ENCODE results near the gene TMC4.
"Not testable (repeated sequence)": the region's sequence is repeated elsewhere in the genome, so short reads cannot be mapped to it uniquely, and the experiment has no call there.

Gene TMC4

GRCh38 chr19:54179921-54180461, 7.0 kb upstream of the TMC4 start:
- peak; percentile 71 for DNase-seq (ENCODE audit: low read depth)

- DNase-seq (ENCODE audit: low read depth) = no peak
These were observed 6.4 kb upstream of the TMC4 start for GRCh38 chr19:54179262-54179852.

DNA sequence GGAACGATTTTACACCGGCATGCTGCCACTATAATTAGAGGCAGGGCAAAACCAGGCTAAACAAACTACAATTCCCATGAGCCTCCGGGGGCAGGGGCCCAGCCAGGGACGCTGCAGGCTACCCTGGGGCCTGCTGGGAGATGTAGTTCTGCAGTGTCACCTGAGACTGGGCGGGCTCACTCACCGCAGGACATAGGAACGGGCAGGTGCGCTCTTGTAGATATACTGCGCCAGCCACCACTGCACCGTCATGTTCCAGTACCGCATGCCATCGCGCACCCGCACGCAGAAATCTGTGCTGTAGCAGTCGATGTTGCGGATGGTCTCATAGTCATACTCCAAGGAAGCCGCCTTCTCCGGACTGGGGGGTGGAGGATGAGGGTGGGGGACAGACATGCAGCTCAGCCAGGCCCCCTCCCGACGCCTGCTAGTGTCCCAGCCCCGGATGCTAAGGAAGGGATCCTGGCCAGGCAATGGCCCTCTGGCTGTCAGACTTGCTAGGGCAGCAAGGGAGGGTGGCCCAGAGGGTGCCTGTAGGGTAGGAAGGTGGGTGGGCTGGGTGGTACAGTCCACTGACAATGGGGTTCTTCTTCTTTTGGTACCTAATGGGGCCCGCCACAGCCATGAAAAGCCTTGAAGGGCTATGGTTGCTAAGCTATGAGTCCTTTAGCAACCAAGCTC, 5.8 kb upstream of the TMC4 start:
- DNase-seq (ENCODE audit: low read depth) = no peak

- DNase-seq (ENCODE audit: low read depth) = no peak
These were observed 1.2 kb upstream of the TMC4 start for GRCh38 chr19:54173951-54174834.

DNA sequence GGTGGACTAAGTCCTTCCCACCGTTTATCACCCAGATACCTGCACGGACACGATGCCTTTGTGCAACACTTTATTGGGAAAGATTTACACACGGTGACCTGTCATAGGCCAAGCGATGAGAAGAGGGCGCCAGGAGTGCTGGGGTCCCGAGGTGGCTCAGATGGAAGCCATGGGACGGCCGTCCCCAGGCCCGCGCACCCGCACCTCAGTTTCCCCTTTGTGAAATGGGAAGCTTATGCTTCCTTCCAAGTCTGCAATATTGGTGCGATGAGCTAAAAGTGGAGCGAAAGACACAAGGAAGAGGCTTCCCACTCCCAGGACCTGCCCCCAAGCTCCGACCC, 369 bp upstream of the TMC4 start:
- no peak for DNase-seq (ENCODE audit: low read depth)

DNA sequence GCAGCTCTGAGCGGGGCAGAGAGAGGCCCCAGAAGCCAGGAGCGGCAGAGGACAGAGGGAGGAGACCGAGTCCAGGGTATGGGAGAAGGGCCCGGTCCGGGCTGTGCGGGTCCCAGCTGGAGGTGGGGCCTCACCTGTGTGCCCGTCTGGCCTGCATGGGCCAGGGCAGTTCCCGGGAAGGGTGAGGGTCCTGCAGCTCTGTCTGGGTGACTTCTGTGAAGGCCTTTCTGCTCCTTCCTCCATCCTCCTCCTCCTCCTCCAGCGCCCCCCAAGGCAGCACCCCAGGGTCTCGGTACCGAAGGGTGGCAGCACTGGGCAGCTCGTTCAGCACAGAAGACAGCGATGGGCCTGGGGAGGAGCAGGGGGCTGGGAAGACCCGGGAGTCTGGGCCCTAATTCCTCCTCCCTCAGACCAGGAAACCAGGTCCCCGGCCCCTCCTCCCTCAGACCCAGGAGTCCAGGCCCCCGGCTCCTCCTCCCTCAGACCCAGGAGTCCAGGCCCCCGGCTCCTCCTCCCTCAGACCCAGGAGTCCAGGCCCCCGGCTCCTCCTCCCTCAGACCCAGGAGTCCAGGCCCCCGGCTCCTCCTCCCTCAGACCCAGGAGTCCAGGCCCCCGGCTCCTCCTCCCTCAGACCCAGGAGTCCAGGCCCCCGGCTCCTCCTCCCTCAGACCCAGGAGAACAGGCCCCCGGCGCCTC, 1.1 kb downstream of the TMC4 start:
- not testable (repeated sequence) for DNase-seq (ENCODE audit: low read depth)

DNA sequence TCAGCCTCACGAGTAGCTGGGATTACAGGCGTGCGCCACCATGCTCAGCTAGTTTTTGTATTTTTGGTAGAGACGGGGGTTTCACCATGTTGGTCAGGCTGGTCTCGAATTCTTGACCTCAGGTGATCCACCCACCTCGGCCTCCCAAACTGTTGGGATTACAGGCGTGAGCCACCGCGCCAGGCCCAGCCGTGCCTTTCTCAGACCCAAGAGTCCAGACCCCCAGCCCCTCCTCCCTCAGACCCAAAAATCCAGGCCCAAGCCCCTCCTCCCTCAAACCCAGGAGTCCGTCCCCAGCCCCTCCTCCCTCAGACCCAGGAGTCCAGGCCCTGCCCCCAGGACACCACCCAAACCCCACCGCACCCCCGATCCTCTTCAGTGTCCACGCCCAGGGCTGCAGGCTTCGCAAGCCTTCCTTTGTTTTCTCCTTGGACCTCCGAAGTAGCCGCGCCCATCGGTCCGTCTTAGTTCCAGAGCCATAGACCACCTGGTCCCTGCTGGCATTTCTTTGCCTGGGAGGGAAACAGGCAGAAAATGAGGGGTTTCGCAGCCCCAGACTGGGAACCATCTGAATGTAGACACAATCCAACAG, 3.7 kb downstream of the TMC4 start:
- DNase-seq (ENCODE audit: low read depth) = no peak

GRCh38 chr19:54168174-54168917, 4.6 kb downstream of the TMC4 start:
- peak; percentile 70 for DNase-seq (ENCODE audit: low read depth)

GRCh38 chr19:54165222-54165621, 7.7 kb downstream of the TMC4 start:
- no peak for DNase-seq (ENCODE audit: low read depth)

DNA sequence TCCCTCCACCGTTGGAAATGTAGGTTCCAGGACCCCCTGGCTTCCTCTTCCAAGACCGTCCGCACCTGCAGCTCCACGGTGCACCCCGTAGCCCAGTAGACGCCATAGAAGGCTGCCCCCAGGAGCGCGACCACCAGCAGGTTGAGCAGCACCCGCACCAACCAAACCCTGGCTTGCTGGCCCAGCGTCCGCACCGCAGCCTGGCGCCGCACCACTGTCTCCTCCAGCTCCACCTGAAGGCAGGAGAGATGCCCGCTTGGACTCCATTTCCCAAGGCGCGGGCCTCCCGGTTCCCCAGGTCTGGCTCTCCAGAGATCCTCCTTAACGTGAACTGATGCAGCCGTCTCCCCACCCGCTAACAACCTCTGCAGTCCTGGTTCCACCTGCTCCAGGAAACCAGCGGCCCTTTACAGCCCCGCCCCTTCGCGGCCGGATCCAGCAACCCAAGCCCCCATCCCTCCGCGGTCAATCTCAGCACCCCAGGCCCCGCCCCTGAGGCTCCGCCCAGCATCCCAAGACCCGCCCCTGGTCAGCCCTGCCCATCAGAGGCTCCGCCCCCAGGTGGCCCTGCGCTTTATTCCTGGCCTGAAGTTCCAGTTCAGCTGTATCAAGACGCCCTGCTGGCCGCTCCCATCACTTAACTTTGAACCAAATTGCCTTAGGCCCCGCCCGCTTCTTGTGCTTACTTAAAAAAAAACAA, 8.4 kb downstream of the TMC4 start:
- peak; percentile 20 for DNase-seq (ENCODE audit: low read depth)

GRCh38 chr19:54162884-54163283, 10.1 kb downstream of the TMC4 start:
- DNase-seq (ENCODE audit: low read depth) = no peak

- DNase-seq (ENCODE audit: low read depth) = peak; percentile 72
These were observed 10.6 kb downstream of the TMC4 start for GRCh38 chr19:54162241-54162805.

DNA sequence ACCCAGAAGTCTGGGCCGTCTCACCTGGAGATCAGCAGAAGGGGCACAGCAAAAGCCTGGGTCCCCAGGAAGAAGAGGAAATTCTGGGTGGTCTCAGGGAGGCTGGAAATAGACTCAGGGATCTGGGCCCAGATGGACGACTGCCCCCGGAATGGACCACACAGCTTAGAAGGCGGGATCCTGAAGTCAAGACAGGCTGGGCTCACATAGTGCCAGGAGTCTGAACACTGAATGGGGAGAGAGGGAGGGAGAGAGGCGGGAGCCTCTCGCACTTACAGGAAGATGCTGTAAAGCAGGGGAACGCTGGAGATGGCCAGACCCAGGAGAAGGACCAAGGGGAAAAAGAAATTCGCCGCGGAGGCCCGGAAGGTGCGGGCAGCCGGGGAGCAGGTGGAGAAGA, 12.1 kb downstream of the TMC4 start:
- no peak for DNase-seq (ENCODE audit: low read depth)

- DNase-seq (ENCODE audit: low read depth) = peak; percentile 34
These were observed 12.7 kb downstream of the TMC4 start for GRCh38 chr19:54160182-54160811.

DNA sequence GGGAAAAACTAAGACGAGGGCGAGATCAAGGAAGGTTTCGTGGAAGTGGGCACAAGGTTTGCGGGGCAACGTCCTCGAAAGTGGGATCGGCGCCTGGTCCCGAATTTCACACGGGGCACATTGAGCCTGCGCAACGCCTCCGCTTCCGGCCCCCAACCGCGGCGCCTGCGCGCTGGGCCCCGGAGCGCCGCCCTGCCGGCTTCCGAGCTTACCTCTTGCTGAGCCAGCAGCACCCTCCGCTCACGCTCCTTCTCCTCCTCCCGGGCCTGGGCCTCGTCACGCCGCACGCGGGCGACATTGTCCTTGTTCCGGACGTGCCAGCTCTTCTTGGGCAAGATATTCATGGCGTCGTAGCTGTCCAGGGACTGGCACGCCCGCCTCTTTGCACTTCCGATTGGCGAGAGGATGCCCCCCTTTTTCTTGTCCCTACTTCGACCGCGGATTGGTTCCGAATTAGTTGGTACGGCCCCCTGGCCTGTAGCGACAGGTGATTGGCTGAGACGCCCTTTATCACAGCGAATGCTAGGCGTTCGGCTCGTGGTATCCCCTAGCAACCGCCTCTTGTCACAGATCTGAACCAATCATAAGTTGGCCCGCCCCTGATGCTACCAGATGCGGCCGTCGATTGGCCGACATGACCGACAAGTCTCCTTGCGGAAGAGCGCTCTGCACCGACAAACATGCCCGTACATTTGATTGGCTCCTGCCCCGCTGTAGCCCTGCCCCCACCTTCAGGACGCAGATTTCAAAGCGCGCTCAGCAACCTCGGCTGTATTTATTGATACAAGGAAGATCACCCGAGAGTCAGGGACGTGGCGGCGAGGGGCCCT, 13.4 kb downstream of the TMC4 start, which contains the start of gene LENG1:
Gene LENG1, minus strand, starts transcription at position 370 of the 830 bp plus-strand sequence. Its CDS starts 26 bp downstream, at position 344.
- DNase-seq (ENCODE audit: low read depth) = peak; percentile 100

GRCh38 chr19:54158812-54159351, 14.1 kb downstream of the TMC4 start:
- DNase-seq (ENCODE audit: low read depth) = peak; percentile 40

DNA sequence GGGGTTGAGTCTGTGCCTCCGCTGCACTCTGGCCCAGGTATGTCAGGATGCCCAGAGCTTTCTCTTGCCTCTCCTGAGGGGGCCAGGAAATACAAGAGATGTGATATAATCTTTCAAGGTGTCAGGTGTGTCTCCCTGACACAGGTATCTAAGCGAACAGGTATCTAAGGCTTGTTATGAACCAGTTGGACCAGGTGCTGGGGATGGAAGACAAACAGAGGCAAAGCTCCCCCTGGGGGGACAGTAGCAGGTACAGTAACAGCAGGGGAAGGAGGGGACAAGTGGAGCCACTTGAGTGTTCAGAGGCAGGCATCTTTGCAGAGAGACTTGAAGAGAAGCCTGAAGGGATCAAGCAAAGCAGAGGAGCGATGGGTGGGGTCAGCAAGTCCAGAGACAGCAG, 16.0 kb downstream of the TMC4 start:
- no peak for DNase-seq (ENCODE audit: low read depth)

- no peak for DNase-seq (ENCODE audit: low read depth)
These were observed 16.5 kb downstream of the TMC4 start for GRCh38 chr19:54156490-54156889.

All from iris pigment epithelial cell (primary cell).